HCT116 (cell line): ENCODE measurements around the gene ESR2. TPM values are rescaled to one million over a fixed set of nuclear protein-coding genes. Genes with fewer than 3 reads are reported as not detected.

Experiments used
- CBX3 ChIP-seq: IDR thresholded peaks from 2 replicates; pipeline ENCODE4 v1.6.1; 2012; ENCODE audit warnings: low read depth
- CEBPB ChIP-seq: IDR thresholded peaks from 2 replicates; pipeline ENCODE4 v1.6.1; 2012; ENCODE audit warnings: low read depth
- ELF1 ChIP-seq: IDR thresholded peaks from 2 replicates; pipeline ENCODE4 v1.6.1; 2012; ENCODE audit warnings: low read depth, borderline replicate concordance
- YY1 ChIP-seq: IDR thresholded peaks from 2 replicates; pipeline ENCODE4 v1.6.1; 2011; ENCODE audit warnings: low read length, low read depth, moderate library complexity, mild to moderate bottlenecking; ENCODE audit not compliant: insufficient replicate concordance; ENCODE audit errors: extremely low read depth
- ZBTB33 ChIP-seq: IDR thresholded peaks from 2 replicates; pipeline ENCODE4 v1.6.1; 2011; ENCODE audit warnings: mild to moderate bottlenecking, low read length, moderate library complexity; ENCODE audit not compliant: insufficient replicate concordance; ENCODE audit errors: extremely low read depth
- ZFX ChIP-seq: fragments of 450-650 bp; IDR thresholded peaks from 2 replicates; pipeline ENCODE4 v1.6.1; 2017
- total RNA-seq: library from RNA; stranded (reverse); gene quantifications from one replicate; pipeline ENCODE4 v1.2.1, GENCODE V29; 2021; ENCODE audit not compliant: unreplicated experiment
- TF ChIP-seq, protein P1 (sequence below), 3 experiments: fragments of 200-600 bp in 1 of 3; sonication (generic) in 1 of 3; IDR thresholded peaks in 2 of 3; conservative IDR thresholded peaks in 1 of 3; 2 replicates each; pipeline ENCODE4 v1.5.1; 2012 to 2017; ENCODE audit warnings: low read depth in 2 of 3, low read length in 2 of 3, antibody characterized with exemption in 1 of 3, borderline replicate concordance in 1 of 3, control low read depth in 1 of 3, mild to moderate bottlenecking in 1 of 3, mixed read lengths in 1 of 3, mixed run types in 1 of 3, moderate library complexity in 1 of 3; ENCODE audit not compliant: insufficient read depth in 1 of 3
- TF ChIP-seq, protein P2 (sequence below): IDR thresholded peaks from 2 replicates; pipeline ENCODE4 v1.6.1; 2012

ESR2 gene
- total RNA-seq, 1 experiment from 2014 or later, result 0.32 TPM

DNA sequence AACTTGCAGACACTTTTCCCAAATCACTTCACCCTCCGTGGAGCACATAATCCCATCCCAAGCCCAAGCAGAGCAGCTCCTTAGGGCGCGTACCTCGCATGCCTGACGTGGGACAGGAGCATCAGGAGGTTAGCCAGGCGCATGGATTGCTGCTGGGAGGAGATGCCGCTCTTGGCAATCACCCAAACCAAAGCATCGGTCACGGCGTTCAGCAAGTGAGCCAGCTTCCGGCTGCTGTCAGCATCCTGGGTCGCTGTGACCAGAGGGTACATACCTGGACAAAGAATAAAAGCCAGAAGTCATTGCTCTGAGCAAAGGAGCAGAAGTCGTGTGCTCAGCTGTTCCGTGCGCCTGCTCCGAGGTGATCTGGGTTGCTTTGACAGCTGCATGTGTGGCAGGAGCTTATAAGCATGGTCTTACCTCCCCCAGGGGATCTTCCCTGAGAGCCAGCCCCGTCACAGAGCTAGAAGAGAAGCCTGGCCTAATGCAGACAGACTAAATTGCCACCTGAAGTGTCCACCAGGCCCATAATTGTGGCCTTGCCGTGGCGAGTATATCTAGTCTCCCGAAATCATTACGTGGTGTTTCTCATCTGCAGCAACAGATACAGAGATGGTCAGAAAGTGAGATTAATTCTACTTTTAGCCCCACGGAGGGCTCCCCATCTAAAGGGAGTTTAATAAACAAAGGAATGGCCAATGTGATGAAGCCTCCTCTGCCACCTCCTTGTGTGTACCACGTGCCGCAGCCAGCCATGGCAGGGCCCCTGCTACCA, 59.1 kb downstream of the ESR2 start (continued):
- TF ChIP-seq, protein P1, sequence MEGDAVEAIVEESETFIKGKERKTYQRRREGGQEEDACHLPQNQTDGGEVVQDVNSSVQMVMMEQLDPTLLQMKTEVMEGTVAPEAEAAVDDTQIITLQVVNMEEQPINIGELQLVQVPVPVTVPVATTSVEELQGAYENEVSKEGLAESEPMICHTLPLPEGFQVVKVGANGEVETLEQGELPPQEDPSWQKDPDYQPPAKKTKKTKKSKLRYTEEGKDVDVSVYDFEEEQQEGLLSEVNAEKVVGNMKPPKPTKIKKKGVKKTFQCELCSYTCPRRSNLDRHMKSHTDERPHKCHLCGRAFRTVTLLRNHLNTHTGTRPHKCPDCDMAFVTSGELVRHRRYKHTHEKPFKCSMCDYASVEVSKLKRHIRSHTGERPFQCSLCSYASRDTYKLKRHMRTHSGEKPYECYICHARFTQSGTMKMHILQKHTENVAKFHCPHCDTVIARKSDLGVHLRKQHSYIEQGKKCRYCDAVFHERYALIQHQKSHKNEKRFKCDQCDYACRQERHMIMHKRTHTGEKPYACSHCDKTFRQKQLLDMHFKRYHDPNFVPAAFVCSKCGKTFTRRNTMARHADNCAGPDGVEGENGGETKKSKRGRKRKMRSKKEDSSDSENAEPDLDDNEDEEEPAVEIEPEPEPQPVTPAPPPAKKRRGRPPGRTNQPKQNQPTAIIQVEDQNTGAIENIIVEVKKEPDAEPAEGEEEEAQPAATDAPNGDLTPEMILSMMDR (IDR thresholded peaks at IDR 0.05 in 2 of 3, conservative IDR thresholded peaks at IDR 0.05 in 1 of 3; ENCODE audit: borderline replicate concordance in 1 of 3, insufficient read depth in 1 of 3, low read depth in 2 of 3, low read length in 2 of 3), result no peak
- TF ChIP-seq, protein P2, sequence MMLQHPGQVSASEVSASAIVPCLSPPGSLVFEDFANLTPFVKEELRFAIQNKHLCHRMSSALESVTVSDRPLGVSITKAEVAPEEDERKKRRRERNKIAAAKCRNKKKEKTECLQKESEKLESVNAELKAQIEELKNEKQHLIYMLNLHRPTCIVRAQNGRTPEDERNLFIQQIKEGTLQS, result no peak
- TF ChIP-seq CEBPB, result no peak
- no peak for TF ChIP-seq YY1
- TF ChIP-seq CBX3, result no peak
- TF ChIP-seq ZFX, result no peak
- no peak for TF ChIP-seq ELF1
- TF ChIP-seq ZBTB33, result no peak
